AG09309 (cell line): Measurements from ENCODE around the gene CCSAP.
"Not testable (repeated sequence)": the region's sequence is repeated elsewhere in the genome, so short reads cannot be mapped to it uniquely, and the experiment has no call there.

Experiments
- DNase-seq: peaks from one replicate; pipeline ENCODE4 v3.0.0-alpha.2; 2010; ENCODE audit warnings: low read depth
- H3K4me3 ChIP-seq: 2 replicates; pipeline ENCODE4 v1.5.1; 2011; ENCODE audit warnings: mild to moderate bottlenecking, low read depth, low read length, moderate library complexity; ENCODE audit not compliant: control insufficient read depth
- CTCF ChIP-seq: IDR thresholded peaks from 2 replicates; pipeline ENCODE4 v1.5.1; 2011; ENCODE audit warnings: mild to moderate bottlenecking, low read depth, low read length, inconsistent platforms; ENCODE audit not compliant: insufficient read depth, control insufficient read depth; ENCODE audit errors: missing control alignments

The CCSAP gene

GRCh38 chr1:229383188-229383587, 40.3 kb upstream of the CCSAP start:
- DNase-seq: no peak
- H3K4me3 ChIP-seq: no peak overlapping the region
- no peak for TF ChIP-seq CTCF

GRCh38 chr1:229381234-229381633, 38.4 kb upstream of the CCSAP start:
- TF ChIP-seq CTCF: no peak
- no peak for DNase-seq

GRCh38 chr1:229380536-229381160, 37.8 kb upstream of the CCSAP start:
- no peak for TF ChIP-seq CTCF
- H3K4me3 ChIP-seq: no peak overlapping the region
- no peak for DNase-seq

More at GRCh38 chr1:229381234-229381633, 38.4 kb upstream of the CCSAP start:
- no peak overlapping the region for H3K4me3 ChIP-seq

- TF ChIP-seq CTCF: no peak
- DNase-seq: no peak
- no peak overlapping the region for H3K4me3 ChIP-seq
Observed at GRCh38 chr1:229379846-229380245, 37.0 kb upstream of the CCSAP start.

- H3K4me3 ChIP-seq: no peak overlapping the region
- no peak for TF ChIP-seq CTCF
Observed at GRCh38 chr1:229378586-229379367, 35.9 kb upstream of the CCSAP start.

GRCh38 chr1:229378035-229378434, 35.2 kb upstream of the CCSAP start:
- DNase-seq: not testable (repeated sequence)

More at GRCh38 chr1:229378586-229379367, 35.9 kb upstream of the CCSAP start:
- DNase-seq: no peak

GRCh38 chr1:229377429-229377828, 34.6 kb upstream of the CCSAP start:
- DNase-seq: no peak
- no peak for TF ChIP-seq CTCF
- H3K4me3 ChIP-seq: no peak overlapping the region

More at GRCh38 chr1:229378035-229378434, 35.2 kb upstream of the CCSAP start:
- H3K4me3 ChIP-seq: not testable (repeated sequence)
